Body of pancreas (tissue), 4 donors: ENCODE measurements around the gene AKIRIN1.

Experiments
- POLR2A ChIP-seq, 3 donors: fragments of 450-650 bp; IDR thresholded peaks; one replicate each; pipeline ENCODE4 v1.6.1; 2016; ENCODE audit warnings: antibody characterized with exemption in 3 of 3, mild to moderate bottlenecking in 2 of 3
- TF ChIP-seq, protein P1 (sequence below), 7 experiments: fragments of 450-650 bp in 4 of 7; fragments of 200-600 bp in 3 of 7; sonication (generic) in 3 of 7; IDR thresholded peaks; one replicate each; pipeline ENCODE4 v1.5.1; 2016 to 2019; ENCODE audit warnings: antibody characterized with exemption in 7 of 7

DNA sequence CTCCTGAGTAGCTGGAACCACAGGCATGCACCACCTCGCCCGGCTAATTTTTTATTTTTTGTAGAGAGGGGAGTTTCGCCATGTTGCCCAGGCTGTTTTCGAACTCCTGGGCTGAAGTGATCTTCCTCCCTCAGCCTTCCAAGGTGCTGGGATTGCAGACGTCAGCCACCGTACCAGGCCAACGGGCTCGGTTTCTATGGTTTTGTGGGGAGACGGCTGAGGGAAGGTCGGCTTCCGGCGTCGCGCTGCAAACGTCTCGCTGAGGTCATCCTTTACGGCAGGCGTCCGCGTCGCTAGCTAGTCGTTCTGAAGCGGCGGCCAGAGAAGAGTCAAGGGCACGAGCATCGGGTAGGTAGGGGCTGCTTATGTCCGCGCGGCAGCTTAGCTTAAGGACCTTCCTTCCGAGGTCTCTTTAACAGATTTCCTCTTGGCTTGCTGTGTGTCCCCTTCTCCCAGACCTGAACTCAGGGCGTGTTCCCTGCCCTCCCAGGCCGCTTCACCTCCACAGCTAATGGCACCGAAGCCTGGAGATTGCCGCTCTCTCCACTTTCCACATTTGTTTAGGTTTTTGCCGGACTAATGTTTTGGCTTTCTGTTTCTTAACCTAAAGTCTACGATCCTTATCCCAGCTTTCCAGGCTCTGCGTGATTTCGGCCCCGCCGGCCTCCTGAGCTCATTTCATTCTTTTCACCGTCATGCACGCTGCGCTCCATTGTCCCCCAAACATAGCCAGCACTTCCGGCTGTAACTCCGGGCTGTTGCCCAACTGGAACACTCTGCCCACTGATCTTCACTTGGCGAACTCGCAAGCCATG, 35.2 kb downstream of the AKIRIN1 start, which contains the start of gene NDUFS5:
- peak; percentile 93 to 97 (median 97) for TF ChIP-seq POLR2A (IDR thresholded peaks at IDR 0.05)
- TF ChIP-seq, protein P1, sequence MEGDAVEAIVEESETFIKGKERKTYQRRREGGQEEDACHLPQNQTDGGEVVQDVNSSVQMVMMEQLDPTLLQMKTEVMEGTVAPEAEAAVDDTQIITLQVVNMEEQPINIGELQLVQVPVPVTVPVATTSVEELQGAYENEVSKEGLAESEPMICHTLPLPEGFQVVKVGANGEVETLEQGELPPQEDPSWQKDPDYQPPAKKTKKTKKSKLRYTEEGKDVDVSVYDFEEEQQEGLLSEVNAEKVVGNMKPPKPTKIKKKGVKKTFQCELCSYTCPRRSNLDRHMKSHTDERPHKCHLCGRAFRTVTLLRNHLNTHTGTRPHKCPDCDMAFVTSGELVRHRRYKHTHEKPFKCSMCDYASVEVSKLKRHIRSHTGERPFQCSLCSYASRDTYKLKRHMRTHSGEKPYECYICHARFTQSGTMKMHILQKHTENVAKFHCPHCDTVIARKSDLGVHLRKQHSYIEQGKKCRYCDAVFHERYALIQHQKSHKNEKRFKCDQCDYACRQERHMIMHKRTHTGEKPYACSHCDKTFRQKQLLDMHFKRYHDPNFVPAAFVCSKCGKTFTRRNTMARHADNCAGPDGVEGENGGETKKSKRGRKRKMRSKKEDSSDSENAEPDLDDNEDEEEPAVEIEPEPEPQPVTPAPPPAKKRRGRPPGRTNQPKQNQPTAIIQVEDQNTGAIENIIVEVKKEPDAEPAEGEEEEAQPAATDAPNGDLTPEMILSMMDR (IDR thresholded peaks at IDR 0.05): no peak
